Measurements from ENCODE around the gene OR10V1. TPM values are rescaled to one million over a fixed set of nuclear protein-coding genes. Genes with fewer than 3 reads are reported as not detected.

The OR10V1 gene
- total RNA-seq, result not detected in 2 replicates

GRCh38 chr11:59713745-59714144 is at the start of gene OR10V1:
Gene OR10V1 (minus strand): TSS chr11:59713845. CDS start chr11:59713845, 0 bp downstream.

GRCh38 chr11:59754859-59755700 is 41.4 kb upstream of the OR10V1 start, which contains the start of gene STX3:
Gene STX3 (plus strand): TSS chr11:59755376. CDS start chr11:59755606, 230 bp downstream.

GRCh38 chr11:59668950-59669610 is 44.6 kb downstream of the OR10V1 start, which contains the start of gene PATL1:
Gene PATL1 (minus strand): TSS chr11:59669037. CDS start chr11:59668895, 142 bp downstream.

Other genes starting within 250 kb of the OR10V1 start
- not detected in 2 replicates for gene OR4D10, start 240.5 kb downstream of the OR10V1 start, total RNA-seq
- not detected in 2 replicates for gene OR4D11, start 210.3 kb downstream of the OR10V1 start, total RNA-seq
- gene OR4D9, start 202.3 kb downstream of the OR10V1 start, total RNA-seq, result not detected in 2 replicates
- gene OSBP, start 98.1 kb downstream of the OR10V1 start, total RNA-seq, result 12.9 and 14.5 TPM in 2 replicates
- gene PATL1, start 44.8 kb downstream of the OR10V1 start, total RNA-seq, result 6.4 and 8.9 TPM in 2 replicates
- gene STX3, start 41.5 kb upstream of the OR10V1 start, total RNA-seq, result 4.9 and 6.9 TPM in 2 replicates
- gene MRPL16, start 96.9 kb upstream of the OR10V1 start, total RNA-seq, result 61.7 and 67.1 TPM in 2 replicates
- gene CBLIF, start 131.7 kb upstream of the OR10V1 start, total RNA-seq, result not detected in 2 replicates
- not detected in 2 replicates for gene TCN1, start 152.6 kb upstream of the OR10V1 start, total RNA-seq
- not detected in 2 replicates for gene OOSP3, start 164.9 kb upstream of the OR10V1 start, total RNA-seq
- gene OOSP1, start 224.6 kb upstream of the OR10V1 start, total RNA-seq, result not detected in 2 replicates

Data from bronchus fibroblast of lung (primary cell).